OCI-M2 (cell line): Measurements from ENCODE around the gene KCNIP2.

ENCODE experiments used
- DNase-seq: peaks from one replicate; lab custom pipeline; 2025; ENCODE audit not compliant: unreplicated experiment; lab: John Stamatoyannopoulos, UW

The KCNIP2 gene

GRCh38 chr10:101851411-101852116 is 8.0 kb upstream of the KCNIP2 start:
- no peak for DNase-seq

- no peak for DNase-seq
Measured at GRCh38 chr10:101850749-101851148, 7.1 kb upstream of the KCNIP2 start.

- DNase-seq, result no peak
Measured at GRCh38 chr10:101848894-101849351, 5.3 kb upstream of the KCNIP2 start.

- DNase-seq, result no peak
Measured at GRCh38 chr10:101848408-101848807, 4.8 kb upstream of the KCNIP2 start.

GRCh38 chr10:101845893-101846292 is 2.3 kb upstream of the KCNIP2 start:
- DNase-seq, result no peak

- no peak for DNase-seq
Measured at GRCh38 chr10:101841826-101842225, 1.8 kb downstream of the KCNIP2 start.

GRCh38 chr10:101840741-101841453 is 2.7 kb downstream of the KCNIP2 start:
- DNase-seq, result no peak

- DNase-seq, result no peak
Measured at GRCh38 chr10:101840102-101840684, 3.4 kb downstream of the KCNIP2 start.

GRCh38 chr10:101839416-101840063 is 4.1 kb downstream of the KCNIP2 start:
- DNase-seq, result no peak

- DNase-seq, result no peak
Measured at GRCh38 chr10:101839002-101839401, 4.6 kb downstream of the KCNIP2 start.

GRCh38 chr10:101838416-101838970 is 5.1 kb downstream of the KCNIP2 start:
- DNase-seq, result no peak

- no peak for DNase-seq
Measured at GRCh38 chr10:101837748-101838147, 5.9 kb downstream of the KCNIP2 start.

GRCh38 chr10:101835362-101835761 is 8.2 kb downstream of the KCNIP2 start:
- no peak for DNase-seq

GRCh38 chr10:101834341-101834740 is 9.3 kb downstream of the KCNIP2 start:
- DNase-seq, result no peak

GRCh38 chr10:101833466-101833865 is 10.1 kb downstream of the KCNIP2 start:
- no peak for DNase-seq

- DNase-seq, result no peak
Measured at GRCh38 chr10:101832325-101832771, 11.3 kb downstream of the KCNIP2 start.

- DNase-seq, result no peak
Measured at GRCh38 chr10:101831169-101831811, 12.3 kb downstream of the KCNIP2 start.

GRCh38 chr10:101830322-101831168 is 13.1 kb downstream of the KCNIP2 start:
- no peak for DNase-seq

- DNase-seq, result no peak
Measured at GRCh38 chr10:101829561-101830315, 13.9 kb downstream of the KCNIP2 start.
